K562 (cell line): ENCODE data around the gene CDPF1. TPM values are rescaled to one million over a fixed set of nuclear protein-coding genes. Genes with fewer than 3 reads are reported as not detected.

Source experiments
- ATAC-seq: fragments of 200-7000 bp; cut with Tn5 transposase; 3 replicates; pipeline ENCODE4 v1.9.1; 2020; ENCODE audit warnings: moderate library complexity
- BruUV-seq: library from RNA; stranded (reverse); fragments of 400-500 nt; replicated peaks from 2 replicates; lab custom pipeline; 2021; lab: Mats Ljungman, UMichigan
- CTCF ChIA-PET: fragments of 300-600 bp; formaldehyde crosslinking; extraction: SDS; loops from one replicate; lab custom pipeline; 2021; ENCODE audit warnings: low intra/inter-chr PET ratio; lab: Yijun Ruan, JAX
- POLR2A ChIA-PET: fragments of 300-600, 350-650 bp; sonication (Branson Sonifier 250); formaldehyde crosslinking; extraction: SDS; loops from one replicate; lab custom pipeline; 2021; ENCODE audit warnings: antibody characterized with exemption, inconsistent platforms; lab: Yijun Ruan, JAX
- DNase-seq, 4 experiments: peaks; one replicate each; pipeline versions ENCODE4 v3.0.0 to v3.0.0-alpha.2; 2011 to 2018; ENCODE audit warnings: low spot score in 3 of 4, mixed read lengths in 3 of 4; ENCODE audit errors: extremely low read depth in 1 of 4
- FAIRE-seq: peaks from 2 replicates; lab custom pipeline; 2011; peaks lifted over from hg19 to GRCh38; lab: Jason Lieb, UNC
- H2AFZ ChIP-seq: 2 replicates; pipeline ENCODE4 v1.6.0; 2011; ENCODE audit warnings: low read depth, low read length, control low read depth, inconsistent platforms
- H3K27ac ChIP-seq: fragments of 200-600 bp; 3 replicates; pipeline ENCODE4 v1.8.0; 2011; ENCODE audit warnings: low read depth, mild to moderate bottlenecking, control low read depth, inconsistent platforms, low read length, moderate library complexity, mixed read lengths; ENCODE audit errors: extremely low read depth
- H3K27me3 ChIP-seq, 2 experiments: fragments of 300-600 bp in 1 of 2; 2 replicates in 1 of 2; 3 replicates in 1 of 2; pipeline versions ENCODE4 v1.6.0 to v1.8.0; 2011; ENCODE audit warnings: inconsistent platforms in 2 of 2, low read length in 2 of 2, mild to moderate bottlenecking in 1 of 2, mixed read lengths in 1 of 2, moderate library complexity in 1 of 2; ENCODE audit not compliant: control insufficient read depth in 2 of 2, insufficient read depth in 2 of 2
- H3K36me3 ChIP-seq: fragments of 300-600 bp; 3 replicates; pipeline ENCODE4 v1.8.0; 2011; ENCODE audit warnings: mild to moderate bottlenecking, low read length, inconsistent platforms; ENCODE audit not compliant: control insufficient read depth, insufficient read depth
- H3K4me1 ChIP-seq, 2 experiments: fragments of 200-600 bp in 1 of 2; replicated peaks in 1 of 2; 2 replicates in 1 of 2; 3 replicates in 1 of 2; pipeline versions ENCODE4 v1.5.1 to v1.8.0; 2011; ENCODE audit warnings: inconsistent platforms in 2 of 2, low read length in 2 of 2, mild to moderate bottlenecking in 1 of 2, mixed read lengths in 1 of 2, moderate library complexity in 1 of 2; ENCODE audit not compliant: control insufficient read depth in 2 of 2, insufficient read depth in 2 of 2
- H3K4me2 ChIP-seq: 2 replicates; pipeline ENCODE4 v1.6.1; 2011; ENCODE audit warnings: low read length, control low read depth, inconsistent platforms, mixed read lengths; ENCODE audit not compliant: insufficient read depth
- H3K4me3 ChIP-seq: fragments of 200-600 bp; sonication (generic), shearing (Covaris generic); 2 replicates; pipeline ENCODE4 v1.5.1; 2016; ENCODE audit warnings: control low read depth, inconsistent platforms
- H3K79me2 ChIP-seq: fragments of 200-600 bp; 3 replicates; pipeline ENCODE4 v1.8.0; 2011; ENCODE audit warnings: low read length, inconsistent platforms; ENCODE audit not compliant: control insufficient read depth, insufficient read depth
- H3K9ac ChIP-seq, 2 experiments: 2 replicates each; pipeline versions ENCODE4 v1.6.0 to v1.6.1; 2011; ENCODE audit warnings: low read depth in 2 of 2, low read length in 2 of 2, control low read depth in 1 of 2, inconsistent platforms in 1 of 2, mild to moderate bottlenecking in 1 of 2, mixed read lengths in 1 of 2; ENCODE audit not compliant: insufficient read depth in 1 of 2
- H3K9me1 ChIP-seq: one replicate; pipeline ENCODE4 v1.6.0; 2011; ENCODE audit warnings: inconsistent platforms, mild to moderate bottlenecking, low read length, moderate library complexity; ENCODE audit not compliant: control insufficient read depth, insufficient read depth
- H3K9me3 ChIP-seq: replicated peaks from 2 replicates; pipeline ENCODE4 v1.5.1; 2011; ENCODE audit warnings: low read depth, low read length, inconsistent platforms; ENCODE audit not compliant: control insufficient read depth, insufficient read depth
- H4K20me1 ChIP-seq: replicated peaks from 2 replicates; pipeline ENCODE4 v1.6.1; 2011; ENCODE audit warnings: low read length, inconsistent platforms, mixed read lengths; ENCODE audit not compliant: control insufficient read depth, insufficient read depth
- GABPB2 ChIP-seq: fragments of 250-450 bp; sonication (Bioruptor Pico); conservative IDR thresholded peaks from 2 replicates; pipeline ENCODE4 v1.5.1; 2021; ENCODE audit warnings: mild to moderate bottlenecking
- HLTF ChIP-seq: fragments of 450-650 bp; IDR thresholded peaks from 2 replicates; pipeline ENCODE4 v1.6.1; 2016
- MTA3 ChIP-seq: fragments of 450-650 bp; formaldehyde crosslinking; IDR thresholded peaks from 2 replicates; pipeline ENCODE4 v1.6.1; 2017; ENCODE audit warnings: mild to moderate bottlenecking, borderline replicate concordance
- STAG1 ChIP-seq: sonication (generic); formaldehyde crosslinking; IDR thresholded peaks from 2 replicates; pipeline ENCODE4 v1.5.0; 2020; ENCODE audit warnings: missing genetic modification reagents, borderline replicate concordance
- ZKSCAN1 ChIP-seq: fragments of 150-350 bp; IDR thresholded peaks from 2 replicates; pipeline ENCODE4 v1.6.1; 2016; ENCODE audit warnings: low read depth, low read length
- ZNF778 ChIP-seq: fragments of 450-650 bp; formaldehyde crosslinking; IDR thresholded peaks from 2 replicates; pipeline ENCODE4 v1.4.0; 2020; ENCODE audit warnings: mild to moderate bottlenecking, moderate library complexity
- WGBS: fragments of 100-300 bp; shearing (Covaris generic); methylation state at CpG from one replicate; pipeline ENCODE4 v1.1.6; 2016; ENCODE audit warnings: low coverage, mixed read lengths; ENCODE audit not compliant: insufficient coverage; ENCODE audit errors: missing lambda C conversion rate; 5-methylcytosine and 5-hydroxymethylcytosine counted together
- in situ Hi-C: fragments of 300-500 bp; cut with MboI; formaldehyde crosslinking; loops from 4 replicates; pipeline ENCODE4 v1.15.0; 2018; ENCODE audit warnings: inconsistent platforms, mixed read lengths
- intact Hi-C: fragments of 100-400 bp; cut with micrococcal nuclease; formaldehyde crosslinking; loops from 2 replicates; pipeline ENCODE4 v1.14.2; 2022
- polyA plus RNA-seq, 8 experiments: library from polyadenylated mRNA; depleted of rRNA in 4 of 8; stranded (reverse) in 5 of 8; unstranded in 3 of 8; fragments of >200 nt; fragmentation: Nextera tagmentation in 2 of 8; fragmentation: Illumina TruSeq in 1 of 8; extraction: Ambion mirVana in 2 of 8; extraction: Trizol in 1 of 8; gene quantifications; 2 replicates each; pipeline versions ENCODE4 v1.2.1 to v1.2.3, GENCODE V29; 2011 to 2014; ENCODE audit warnings: inconsistent platforms in 1 of 8, missing spikeins in 1 of 8
- total RNA-seq, 7 experiments: library from RNA; depleted of rRNA in 6 of 7; stranded (reverse); fragments of >200 nt in 6 of 7; fragmentation: Illumina TruSeq in 2 of 7; extraction: Trizol in 2 of 7; gene quantifications; 2 replicates each; pipeline versions ENCODE4 v1.2.1 to v1.2.3, GENCODE V29; 2011 to 2021; ENCODE audit warnings: low replicate concordance in 1 of 7

Gene CDPF1
- total and polyA plus RNA-seq, 9 of the 15 experiments (the other 6 are each of a cell fraction or from before 2014, with no cell fraction given), result 0.84 to 19.5 (median 9.1) TPM

DNA sequence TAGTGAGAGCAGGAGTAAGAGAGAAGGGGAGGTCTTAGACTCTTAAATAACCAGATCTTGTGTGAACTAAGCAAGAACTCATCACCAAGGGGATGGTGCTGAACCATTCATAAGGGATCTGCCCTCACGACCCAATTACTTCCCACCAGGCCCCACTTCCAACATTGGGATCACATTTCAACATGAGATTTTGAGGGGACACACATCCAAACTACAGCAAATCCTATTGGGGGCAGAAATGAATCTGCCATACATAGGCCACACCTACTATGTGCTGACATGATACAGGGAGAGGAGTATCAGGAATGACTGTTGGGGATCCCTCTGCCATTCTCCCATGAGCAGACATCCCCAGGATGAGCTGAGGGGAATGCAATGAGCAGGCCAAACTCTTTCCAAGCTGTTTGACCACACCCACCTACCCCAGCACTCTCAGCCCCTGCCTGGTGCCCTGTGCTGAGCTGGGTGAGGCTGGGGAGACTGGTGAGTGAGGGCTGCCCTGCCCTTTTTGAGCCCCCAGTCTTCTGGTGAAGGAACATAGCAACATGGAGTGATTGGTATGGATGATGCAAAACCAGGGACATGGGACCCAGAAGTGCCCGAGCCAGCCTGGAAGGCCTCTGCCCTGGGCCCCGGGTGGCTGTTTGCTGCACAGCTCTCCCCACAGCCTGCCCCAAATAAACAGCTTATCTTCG is 45.3 kb upstream of the CDPF1 start:
- peak overlapping the region; percentile 74 for H3K4me3 ChIP-seq
- H4K20me1 ChIP-seq, result no peaks in the 10 kb centered on the region
- in situ Hi-C loops, result no loop called here
- H3K36me3 ChIP-seq, result peaks cover 25% of the 10 kb centered on the region; the same call in 2 of the 3 replicates
- peaks cover 2 to 32% of the 10 kb centered on the region in 2 experiments; a peak in 4 of 5 replicates for H3K4me1 ChIP-seq
- FAIRE-seq (no peak), DNase-seq (peak in 1 of 4 experiments; percentile 8), ATAC-seq (no peak)
- intact Hi-C loops, result loop anchor here (5.0 kb wide), 1 partner anchor 163 kb away; no protein-coding TSS in a partner anchor
- H3K79me2 ChIP-seq, result peaks cover 17% of the 10 kb centered on the region
- POLR2A ChIA-PET, result interaction anchor here (0.7 to 2.6 kb wide), 7 partner anchors 9 to 152 kb away, joined by 3 to 10 read pairs (median 3); no protein-coding TSS in a partner anchor
- H3K9me1 ChIP-seq, result no peaks in the 10 kb centered on the region
- no TSS peak for BruUV-seq
- TF ChIP-seq MTA3 (no peak), STAG1 (CRISPR knock-in tag) (no peak), GABPB2 (CRISPR knock-in tag) (no peak), HLTF (no peak), ZNF778 (CRISPR knock-in tag) (no peak), ZKSCAN1 (peak; percentile 90)
- WGBS, result 66% methylated on average over 4 of the region's 4 CpGs
- peak overlapping the region; percentile 68 for H3K27ac ChIP-seq
- H2AFZ ChIP-seq, result no peak overlapping the region
- peak overlapping the region; percentile 93 for H3K4me2 ChIP-seq
- CTCF ChIA-PET, result interaction anchor here (0.6 kb wide), 1 partner anchor 173 kb away, joined by 4 read pairs; no protein-coding TSS in a partner anchor
- H3K9ac ChIP-seq, result peak overlapping the region; percentile 68 to 94
- H3K27me3 ChIP-seq, result no peaks in the 10 kb centered on the region
- H3K9me3 ChIP-seq, result no peaks in the 10 kb centered on the region
